SHP77 (cell line): ENCODE data around the gene SLC22A31.
"Not testable (repeated sequence)": the region's sequence is repeated elsewhere in the genome, so short reads cannot be mapped to it uniquely, and the experiment has no call there.

Source experiments
- DNase-seq, 2 experiments: peaks; one replicate each; lab custom pipeline; 2025; lab: John Stamatoyannopoulos, UW

The SLC22A31 gene

DNA sequence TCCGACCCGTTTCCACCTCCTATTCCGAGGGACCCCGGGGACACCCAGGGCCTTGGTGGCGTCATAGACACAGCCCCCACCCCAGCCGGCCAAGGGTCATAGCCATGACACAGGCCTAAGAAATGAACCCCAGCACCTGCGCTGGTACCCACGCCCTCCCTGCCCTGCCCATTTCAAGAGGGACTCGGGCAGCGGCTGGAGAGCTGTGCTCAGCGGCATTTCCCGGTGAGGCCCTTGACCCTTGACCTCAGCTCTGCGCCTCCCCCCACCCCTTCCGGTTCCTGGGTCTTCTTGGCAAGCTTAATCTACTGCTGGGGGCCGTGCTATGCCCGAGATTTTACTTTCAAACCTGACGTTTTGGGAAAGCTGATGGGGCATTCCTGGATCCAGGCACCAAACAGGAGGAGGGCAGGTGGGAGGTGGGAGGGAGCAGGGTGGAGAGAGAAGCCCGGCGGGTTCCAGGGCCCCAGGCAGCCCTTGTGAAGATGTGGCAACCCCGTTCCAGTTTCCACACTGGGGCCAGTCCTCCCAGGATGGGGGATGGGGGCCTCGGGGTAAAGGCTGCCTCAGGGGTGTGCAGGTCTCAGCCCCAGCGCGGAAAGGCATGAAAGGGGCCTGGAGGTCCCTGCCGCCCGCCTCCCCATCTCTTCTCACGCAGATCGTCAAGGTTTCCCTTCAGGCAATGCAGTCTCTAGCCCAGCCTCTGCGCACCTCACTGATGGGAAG, at the start of gene SLC22A31:
SLC22A31 (minus strand) TSS at position 414 of the 726 bp plus-strand sequence; CDS start at position 378, 36 bp downstream.
- DNase-seq: peak in 1 of 2 experiments; percentile 44

DNA sequence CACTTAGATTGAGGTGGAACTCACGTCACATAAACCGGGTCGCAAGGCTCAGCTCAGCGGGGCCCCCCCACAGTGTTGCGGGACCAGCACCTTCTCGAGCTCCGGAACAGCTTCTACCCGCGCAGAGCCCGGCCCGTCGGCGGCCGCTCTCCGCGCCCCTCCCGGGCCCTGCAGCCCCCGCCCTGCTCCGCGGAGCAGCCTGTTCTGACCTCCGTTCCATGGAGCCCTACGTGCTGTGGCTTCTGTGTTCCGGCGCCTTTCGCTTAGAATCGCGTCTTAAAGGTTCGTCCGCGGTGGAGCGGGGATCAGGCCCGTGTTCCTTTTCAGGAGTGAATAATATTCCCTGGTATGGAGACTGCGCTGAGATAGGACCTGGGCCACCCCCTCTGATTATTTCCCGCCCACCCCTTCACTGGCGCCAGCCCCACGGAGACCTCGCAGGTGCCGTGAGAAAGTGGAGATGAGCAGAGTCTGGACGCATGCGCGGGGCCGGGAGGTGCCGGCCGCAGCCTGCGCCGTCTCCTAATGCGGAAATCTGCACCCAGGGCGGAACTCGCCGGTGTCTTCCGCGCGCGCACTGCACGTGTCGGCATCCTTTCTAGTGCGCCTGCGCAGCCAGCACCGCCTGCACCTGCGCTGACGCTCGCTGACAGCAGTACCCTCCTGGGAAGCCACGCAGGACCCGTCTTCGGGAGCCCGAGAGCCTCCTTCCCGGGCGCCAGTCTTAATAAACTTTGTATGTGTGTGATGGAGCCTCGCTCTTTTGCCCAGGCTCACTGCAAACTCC, 48.1 kb upstream of the SLC22A31 start:
- no peak for DNase-seq

DNA sequence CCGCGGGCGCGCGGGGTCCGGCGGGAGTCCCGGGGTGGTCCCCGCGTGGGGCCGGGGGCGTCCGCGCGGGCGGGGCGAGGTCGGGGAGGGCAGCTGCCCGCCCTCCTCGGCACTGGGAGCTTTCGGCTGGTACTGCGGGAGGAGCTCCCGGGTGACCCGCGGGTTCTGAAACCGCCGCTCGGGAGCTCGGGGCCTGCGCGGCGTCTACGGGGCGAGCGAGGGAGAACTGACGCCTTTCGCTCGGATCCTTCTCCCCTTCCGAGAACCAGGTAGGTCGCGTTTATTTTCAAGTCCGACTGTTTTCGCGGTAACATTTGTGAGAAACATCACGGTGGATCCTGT, 47.4 kb upstream of the SLC22A31 start:
- peak in 1 of 2 experiments; percentile 56 for DNase-seq

DNA sequence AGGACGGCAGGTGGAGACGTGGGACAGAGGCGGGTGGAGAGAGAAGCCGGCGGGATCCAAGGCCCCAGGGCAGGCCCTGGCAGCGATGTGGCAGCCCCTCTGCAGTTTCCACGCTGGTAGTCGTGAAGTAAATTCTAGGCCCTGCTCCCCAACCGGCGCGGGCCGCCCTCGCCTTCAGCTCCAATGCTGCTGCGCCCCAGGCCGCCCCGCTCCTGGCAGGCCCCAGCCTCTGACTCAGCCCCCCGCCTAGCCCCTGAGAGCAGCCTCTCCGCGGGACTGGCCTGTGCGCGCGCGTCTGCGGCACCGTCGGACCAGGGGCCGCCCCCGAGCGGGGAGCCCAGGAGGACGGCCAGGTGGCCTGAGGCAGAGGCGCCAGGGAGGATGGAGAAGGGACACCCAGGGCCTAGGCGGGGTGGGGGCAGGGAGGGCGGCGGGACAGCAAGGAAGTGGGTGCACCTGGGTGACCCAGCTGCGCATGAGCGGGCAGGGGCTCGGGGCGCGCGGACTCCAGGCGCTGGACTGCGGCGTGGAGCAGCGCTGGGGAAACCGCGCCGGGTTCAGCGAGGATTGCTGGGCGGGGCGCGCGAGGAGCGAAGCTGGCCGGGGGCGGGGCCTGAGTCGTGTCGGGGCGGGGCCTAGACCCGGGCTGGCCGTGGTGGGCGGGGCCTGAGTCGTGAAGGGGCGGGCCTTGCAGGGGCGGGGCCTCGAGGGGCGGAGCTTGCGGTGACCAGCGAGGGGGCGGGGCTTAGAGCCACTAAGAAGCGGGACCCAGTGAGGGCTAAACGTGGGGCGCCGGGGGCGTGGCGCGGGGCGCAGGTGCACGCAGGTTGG, 46.8 kb upstream of the SLC22A31 start:
- DNase-seq: peak; percentile 84 to 90

DNA sequence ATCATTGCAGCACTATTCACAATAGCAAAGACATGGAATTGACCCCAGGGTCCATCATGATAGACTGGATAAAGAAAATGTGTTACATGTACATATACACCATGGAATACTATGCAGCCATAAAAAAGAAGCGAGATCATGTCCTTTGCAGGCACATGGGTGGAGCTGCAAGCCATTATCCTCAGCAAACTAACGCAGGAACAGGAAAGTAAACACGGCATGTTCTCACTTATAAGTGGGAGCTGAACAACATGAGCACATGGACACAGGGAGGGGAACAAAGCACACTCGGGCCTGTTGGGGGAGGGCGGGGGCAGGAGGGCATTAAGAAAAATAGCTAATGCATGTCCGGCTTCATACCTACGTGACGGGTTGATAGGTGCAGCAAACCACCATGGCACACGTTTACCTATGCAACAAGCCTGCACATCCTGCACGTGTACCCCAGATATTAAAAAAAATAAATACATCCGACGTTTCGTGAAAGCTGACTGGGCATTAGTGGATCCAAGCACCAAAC, 46.1 kb upstream of the SLC22A31 start:
- DNase-seq: peak; percentile 31 to 36

DNA sequence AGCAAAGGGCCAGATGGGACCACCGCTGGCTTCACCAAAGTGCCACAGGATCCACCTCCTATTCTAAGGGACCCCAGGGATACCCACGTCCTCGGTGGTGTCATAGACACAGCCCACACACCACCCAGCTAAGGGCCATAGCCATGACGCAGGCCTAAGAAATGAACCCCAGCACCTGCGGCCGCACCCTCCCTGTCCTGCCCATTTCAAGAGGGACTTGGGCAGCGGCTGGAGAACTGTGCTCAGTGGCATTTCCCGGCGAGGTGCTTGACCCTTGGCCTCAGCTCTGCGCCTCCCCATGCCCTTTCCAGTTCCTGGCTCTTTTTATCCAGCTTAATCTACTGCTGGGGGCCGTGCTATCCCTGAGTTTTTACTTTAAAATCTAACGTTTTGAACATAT, 44.4 kb upstream of the SLC22A31 start:
- DNase-seq: peak in 1 of 2 experiments; percentile 14

DNA sequence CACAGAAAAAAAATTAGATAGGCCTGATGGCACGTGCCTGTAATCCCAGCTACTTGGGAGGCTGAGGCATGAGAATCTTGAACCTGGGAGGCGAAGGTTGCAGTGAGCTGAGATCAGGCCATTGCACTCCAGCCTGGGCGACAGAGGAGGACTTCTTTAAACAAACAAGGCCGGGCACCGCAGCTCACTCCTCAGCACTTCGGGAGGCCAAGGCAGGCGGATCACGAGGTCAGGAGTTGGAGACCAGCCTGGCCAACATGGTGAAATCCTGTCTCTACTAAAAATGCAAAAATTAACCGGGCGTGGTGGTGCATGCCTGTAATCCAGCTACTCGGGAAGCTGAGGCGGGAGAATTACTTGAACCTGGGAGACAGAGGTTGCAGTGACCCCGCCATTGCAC, 43.9 kb upstream of the SLC22A31 start:
- not testable (repeated sequence) for DNase-seq

DNA sequence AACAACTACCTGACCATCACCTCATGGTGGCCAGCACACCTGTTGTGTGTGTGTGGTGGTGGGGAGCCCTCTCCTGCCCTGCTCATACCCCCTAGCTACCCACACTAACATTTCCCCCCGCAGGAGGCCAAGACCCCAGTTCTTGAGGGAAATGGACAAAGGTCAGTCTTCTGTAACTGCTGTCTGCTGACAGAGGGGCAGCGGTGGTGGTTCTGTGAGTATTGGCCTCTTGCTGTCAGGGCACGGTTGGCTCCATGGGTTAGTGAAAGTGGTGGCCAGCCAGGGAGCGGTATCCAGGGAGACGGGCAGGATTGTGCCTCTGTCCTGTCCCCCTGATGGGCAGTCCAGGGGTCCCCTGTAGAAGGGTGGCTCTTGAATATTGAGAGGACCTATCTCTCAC, 43.3 kb upstream of the SLC22A31 start:
- no peak for DNase-seq

DNA sequence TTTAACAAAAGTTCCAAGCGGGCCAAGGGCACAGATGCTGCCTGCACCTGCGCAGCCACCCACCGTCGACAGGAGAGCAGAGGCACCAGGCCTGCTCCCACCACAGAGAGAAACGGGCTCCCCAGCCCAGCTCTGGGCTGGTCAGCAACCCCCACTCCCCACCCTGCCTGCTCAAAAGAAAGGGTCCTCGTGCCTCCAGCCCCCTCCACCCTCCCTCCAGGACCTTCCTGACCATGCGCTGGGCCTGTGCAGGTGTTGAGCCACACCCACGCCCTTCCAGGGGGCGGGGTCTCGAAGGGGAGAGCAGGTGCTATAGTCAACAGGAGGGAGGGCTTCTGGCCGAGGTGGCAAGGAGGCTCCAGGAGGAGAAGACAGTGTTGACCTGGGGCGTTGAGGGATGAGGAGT, 42.5 kb upstream of the SLC22A31 start:
- no peak for DNase-seq

DNA sequence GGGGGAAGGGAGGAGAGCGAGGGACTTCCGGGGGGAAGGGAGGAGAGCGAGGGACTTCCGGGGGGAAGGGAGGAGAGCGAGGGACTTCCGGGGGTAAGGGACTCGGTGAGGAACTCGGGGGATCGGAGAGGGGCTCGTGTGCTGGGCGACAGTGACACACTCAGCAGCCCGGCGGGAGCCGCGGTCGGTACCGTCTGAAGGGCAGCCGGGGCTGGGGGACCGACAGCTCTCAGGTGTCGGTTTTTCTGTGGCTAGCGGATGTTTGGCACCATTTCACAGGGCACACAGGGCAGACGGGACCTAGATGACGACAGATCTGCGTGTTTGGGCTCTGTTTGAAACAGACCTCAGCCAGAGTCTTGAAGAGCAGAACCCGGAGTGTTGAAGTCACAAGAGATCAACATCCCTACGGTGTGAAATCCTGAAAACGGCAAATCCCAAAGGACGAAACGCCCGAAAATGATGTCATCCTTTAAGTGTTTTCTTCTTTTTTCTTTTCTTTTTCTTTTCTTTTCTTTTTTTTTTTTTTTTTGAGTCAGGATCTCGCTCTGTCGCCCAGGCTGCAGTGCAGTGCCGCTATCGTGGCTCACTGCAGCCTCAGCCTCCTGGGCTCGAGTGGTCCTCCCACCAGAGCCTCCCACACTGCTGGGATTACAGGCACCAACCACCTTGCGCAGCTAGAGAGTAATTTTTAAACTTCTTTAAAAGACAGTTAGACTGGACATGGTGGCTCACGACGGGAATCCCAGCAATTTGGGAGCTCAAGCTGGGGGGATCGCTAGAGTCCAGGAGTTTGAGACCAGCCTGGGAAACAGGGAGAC, 41.1 kb upstream of the SLC22A31 start:
- DNase-seq: peak; percentile 64 to 82

DNA sequence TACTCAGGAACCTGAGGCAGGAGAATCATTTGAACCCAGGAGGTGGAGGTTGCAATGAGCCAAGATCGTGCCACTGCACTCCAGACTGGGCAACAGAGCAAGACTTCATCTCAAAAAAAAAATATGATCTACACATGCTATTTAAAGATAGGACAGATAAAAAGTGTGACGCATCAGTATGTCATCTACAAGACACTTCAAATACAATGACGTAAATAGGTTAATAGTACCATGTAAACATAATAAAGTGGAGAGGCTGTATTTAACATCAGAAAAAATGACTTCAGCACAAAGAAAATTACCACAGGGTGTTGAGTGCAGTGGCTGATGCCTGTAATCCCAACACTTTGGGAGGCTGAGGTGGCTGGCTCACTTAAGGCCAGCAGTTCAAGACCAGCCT, 37.4 kb upstream of the SLC22A31 start:
- DNase-seq: no peak

DNA sequence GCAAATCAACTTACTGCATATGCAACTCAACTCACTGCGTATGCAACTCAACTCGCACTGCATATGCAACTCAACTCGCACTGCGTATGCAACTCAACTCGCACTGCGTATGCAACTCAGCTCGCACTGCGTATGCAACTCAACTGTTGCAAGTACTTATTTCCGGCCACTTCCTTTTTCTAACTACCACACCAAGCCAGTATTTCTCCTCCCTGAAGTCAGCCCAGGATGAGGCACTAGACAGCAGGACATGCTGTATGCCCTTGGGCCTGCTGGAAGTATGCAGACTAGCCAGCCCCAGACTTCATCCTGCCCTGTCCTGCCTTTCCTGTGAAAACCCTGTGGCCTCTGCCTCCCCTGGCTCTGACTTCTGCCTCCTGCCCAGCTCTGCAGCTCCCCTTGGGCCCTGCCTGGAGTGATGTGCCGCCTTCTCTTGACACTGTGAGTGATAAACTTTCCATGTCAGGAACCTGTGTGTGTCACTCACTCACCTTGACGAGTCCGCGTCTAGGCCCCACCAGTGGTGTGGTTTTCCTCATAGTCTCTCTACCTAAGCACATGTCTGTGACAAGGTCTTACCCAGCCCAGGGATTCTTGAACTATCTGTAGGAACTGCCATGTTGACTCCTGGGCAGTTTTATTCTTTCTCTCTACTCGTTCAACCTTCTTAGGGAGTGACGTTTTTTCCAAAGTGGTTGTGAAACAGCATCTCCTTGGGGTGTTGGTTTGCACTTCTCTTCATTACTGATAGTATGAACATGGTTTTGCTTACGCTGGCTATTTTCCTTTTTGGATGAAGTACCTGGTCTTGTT, 33.5 kb upstream of the SLC22A31 start:
- DNase-seq: no peak

DNA sequence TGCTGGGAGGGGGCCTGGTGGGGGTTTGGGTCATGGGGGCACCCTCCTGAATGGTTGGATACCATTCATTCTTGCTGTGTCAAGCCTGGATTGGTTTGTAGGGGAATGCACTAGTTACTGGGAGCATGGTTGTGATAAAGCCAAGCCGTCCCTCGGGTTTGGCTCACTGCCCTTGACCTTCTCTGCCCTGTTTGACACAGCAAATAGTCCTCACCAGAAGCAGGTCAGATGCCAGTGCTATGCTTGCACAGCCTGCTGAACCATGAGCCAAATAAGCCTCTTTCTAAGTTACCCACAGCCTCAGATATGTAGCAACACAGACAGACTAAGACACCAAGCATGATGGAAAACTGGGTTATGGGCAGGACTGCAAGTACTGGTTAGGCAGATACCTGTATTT, 31.8 kb upstream of the SLC22A31 start:
- no peak for DNase-seq

DNA sequence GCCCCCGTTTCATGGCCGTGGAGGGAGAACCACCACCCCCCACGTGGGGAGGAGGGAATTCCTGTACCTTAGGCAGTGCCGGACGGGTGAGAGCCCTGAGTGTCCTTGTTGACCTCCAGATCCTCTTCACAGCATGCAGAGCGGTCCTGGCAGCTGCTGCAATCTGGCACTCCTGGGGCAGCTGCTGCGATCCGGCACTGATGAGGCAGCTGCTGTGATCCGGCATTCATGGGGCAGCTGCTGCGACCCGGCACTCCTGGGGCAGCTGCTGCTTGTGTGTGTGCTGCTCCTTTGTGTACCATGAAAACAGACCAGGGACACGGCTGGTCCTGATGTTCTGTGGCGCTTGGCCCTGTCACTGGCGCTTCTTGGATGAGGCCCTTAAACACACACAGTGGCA, 29.9 kb upstream of the SLC22A31 start:
- DNase-seq: peak; percentile 92 to 93

DNA sequence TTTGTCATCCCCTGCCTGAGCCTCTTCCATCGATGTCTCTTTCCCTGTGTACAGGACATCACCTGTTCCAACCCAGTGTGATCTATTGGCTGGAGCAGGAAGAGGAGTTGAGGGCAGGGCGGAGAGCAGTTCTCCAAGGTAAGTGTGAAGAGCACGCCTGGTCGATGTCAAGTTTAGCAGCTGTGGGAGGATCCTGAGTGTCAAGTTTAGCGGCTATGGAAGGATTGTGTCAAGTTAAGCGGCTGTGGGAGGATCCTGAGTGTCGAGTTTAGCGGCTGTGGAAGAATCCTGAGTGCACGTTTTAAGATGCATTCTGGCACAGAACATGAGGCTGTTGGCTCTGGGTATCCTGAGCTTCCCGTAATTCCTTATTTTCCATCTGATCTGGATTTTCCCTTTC, 24.3 kb upstream of the SLC22A31 start:
- DNase-seq: no peak

DNA sequence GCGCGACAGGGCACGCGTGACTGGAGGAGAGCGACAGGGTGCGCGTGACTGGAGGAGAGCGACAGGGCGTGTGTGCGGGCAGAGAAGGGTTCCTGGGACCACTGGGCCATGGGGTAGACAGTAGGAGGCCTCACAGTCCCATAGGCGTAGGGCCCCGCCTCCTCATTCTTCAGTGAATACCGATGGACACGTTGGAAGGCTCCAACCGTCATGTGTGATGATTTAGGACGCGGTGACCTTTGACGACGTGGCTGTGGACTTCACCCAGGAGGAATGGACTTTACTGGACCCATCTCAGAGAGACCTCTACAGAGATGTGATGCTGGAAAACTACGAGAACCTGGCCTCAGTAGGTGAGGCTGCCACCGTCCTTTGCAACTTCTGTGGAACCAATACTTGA, 22.6 kb upstream of the SLC22A31 start:
- DNase-seq: no peak

DNA sequence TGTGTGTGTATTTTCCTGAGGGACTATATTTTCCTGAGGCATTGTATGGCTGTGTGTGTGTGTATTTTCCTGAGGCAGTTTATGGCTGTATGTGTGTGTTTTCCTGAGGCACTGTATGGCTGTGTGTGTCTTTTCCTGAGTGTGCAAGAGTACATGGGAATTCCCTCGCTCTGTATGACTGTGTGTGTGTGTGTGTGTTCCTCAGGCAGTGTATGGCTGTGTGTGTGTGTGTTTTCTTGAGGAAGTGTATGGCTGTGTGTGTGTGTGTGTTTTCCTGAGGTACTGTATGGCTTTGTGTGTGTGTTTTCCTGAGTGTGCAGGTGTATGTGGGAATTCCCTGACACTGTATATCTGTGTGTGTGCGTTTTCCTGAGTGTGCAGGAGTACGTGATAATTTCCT, 21.3 kb upstream of the SLC22A31 start:
- DNase-seq: no peak

DNA sequence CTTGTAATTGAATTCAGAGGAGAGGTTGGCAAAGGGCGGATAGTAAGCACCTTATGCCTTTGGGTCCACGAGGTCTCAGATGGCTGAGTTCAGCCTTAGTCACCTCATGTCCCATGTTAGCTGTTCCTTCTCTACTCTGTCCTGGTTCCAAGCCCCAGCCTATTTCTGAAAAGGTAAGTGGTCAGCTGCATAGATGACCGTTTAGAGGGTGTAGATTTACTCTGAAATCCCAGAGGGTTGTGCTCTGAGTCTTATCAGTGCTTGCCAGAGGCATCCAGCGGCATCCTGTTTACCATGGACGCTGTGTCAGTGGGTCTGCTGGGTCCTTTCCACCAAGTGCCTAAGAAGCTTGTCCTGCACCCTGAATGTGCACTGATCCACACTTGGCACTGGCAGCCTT, 19.0 kb upstream of the SLC22A31 start:
- DNase-seq: no peak

DNA sequence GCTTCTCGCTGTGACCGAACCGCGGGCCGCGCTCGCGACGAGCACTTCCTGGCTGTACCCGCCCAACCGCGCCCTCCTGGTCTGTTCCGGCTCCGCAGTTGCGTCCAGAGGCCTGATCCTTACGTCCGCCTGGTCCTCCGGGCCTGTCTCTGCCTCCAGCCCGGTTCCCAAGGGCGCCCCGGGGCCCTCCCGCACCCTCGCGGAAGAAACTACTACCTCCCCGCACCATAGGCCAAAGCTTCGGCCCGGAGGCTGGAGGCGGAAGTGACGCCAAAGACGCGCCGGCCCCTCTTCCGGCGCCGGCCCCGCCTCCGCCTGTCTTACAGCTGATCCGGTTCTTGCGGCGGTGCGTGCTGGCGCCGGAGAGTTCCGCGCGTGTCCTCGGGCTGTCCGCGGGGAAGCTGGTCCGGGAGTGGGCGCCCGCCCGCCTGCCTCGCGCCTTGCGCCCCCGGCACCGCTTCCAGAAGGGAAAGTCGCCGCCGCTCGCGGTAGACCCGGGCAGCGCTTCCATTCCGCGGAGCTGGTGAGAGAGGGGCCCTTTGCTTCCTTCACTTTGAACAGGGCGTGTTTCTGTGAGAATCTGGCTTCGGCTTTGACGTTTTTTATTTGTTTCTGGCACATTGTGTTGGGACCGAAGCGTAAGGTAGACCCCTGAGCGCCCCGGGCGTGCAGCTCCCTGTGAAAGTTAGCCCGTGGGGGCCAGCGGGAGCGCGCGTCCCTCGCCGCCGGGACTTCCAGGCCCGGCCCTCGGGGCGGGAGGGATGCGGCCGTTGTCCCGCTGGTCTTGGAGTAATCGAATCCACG, 17.3 kb upstream of the SLC22A31 start, which contains the start of gene ZNF778:
ZNF778 (plus strand) TSS at position 316 of the 804 bp plus-strand sequence. CDS start 3,425 bp downstream, outside the sequence.
- peak; percentile 73 to 90 for DNase-seq

DNA sequence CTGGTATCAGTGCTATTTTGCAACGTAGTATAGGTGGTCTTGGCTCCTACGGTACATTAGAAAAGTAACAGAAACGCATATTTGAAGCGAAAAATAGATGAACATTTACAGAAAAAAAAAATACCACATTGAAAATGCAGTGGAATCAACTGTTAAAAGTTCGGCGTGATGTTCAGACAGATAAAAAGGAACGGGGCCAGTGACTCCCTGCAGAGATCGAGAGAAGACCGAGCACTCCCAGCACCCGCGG, 16.7 kb upstream of the SLC22A31 start:
- no peak for DNase-seq
